HepG2 (cell line): ENCODE measurements around the gene SNX21. TPM values are rescaled to one million over a fixed set of nuclear protein-coding genes. Genes with fewer than 3 reads are reported as not detected.

Source experiments
- ATF7-NPFF ChIP-seq: sonication (generic); formaldehyde crosslinking; IDR thresholded peaks from 2 replicates; pipeline ENCODE4 v1.8.1; 2023; ENCODE audit warnings: mild to moderate bottlenecking, low read depth, missing genetic modification reagents, moderate library complexity
- BATF2 ChIP-seq: sonication (generic); formaldehyde crosslinking; IDR thresholded peaks from 2 replicates; pipeline ENCODE4 v1.8.0; 2022; ENCODE audit warnings: mild to moderate bottlenecking, missing genetic modification reagents, moderate library complexity
- CAMTA2 ChIP-seq: sonication (generic); formaldehyde crosslinking; IDR thresholded peaks from 2 replicates; pipeline ENCODE4 v1.4.0; 2020; ENCODE audit warnings: mild to moderate bottlenecking, missing genetic modification reagents, borderline replicate concordance
- DNMT3B ChIP-seq: conservative IDR thresholded peaks from 2 replicates; pipeline ENCODE4 v1.6.1; 2016; ENCODE audit warnings: missing biosample characterization, control low read depth
- ELF1 ChIP-seq: sonication (generic); formaldehyde crosslinking; IDR thresholded peaks from 2 replicates; pipeline ENCODE4 v1.4.0; 2020; ENCODE audit warnings: missing genetic modification reagents
- HMGXB4 ChIP-seq, 2 experiments: sonication (generic) in 1 of 2; formaldehyde crosslinking in 1 of 2; IDR thresholded peaks; 2 replicates each; pipeline versions ENCODE4 v1.4.0 to v1.6.1; 2018 to 2020; ENCODE audit warnings: missing genetic modification reagents in 2 of 2, borderline replicate concordance in 1 of 2, low read depth in 1 of 2, mild to moderate bottlenecking in 1 of 2, missing biosample characterization in 1 of 2
- HNF1B ChIP-seq: sonication (generic); formaldehyde crosslinking; IDR thresholded peaks from 2 replicates; pipeline ENCODE4 v1.5.1; 2020; ENCODE audit warnings: mild to moderate bottlenecking, moderate library complexity, missing genetic modification reagents
- HNF4A ChIP-seq: sonication (generic); formaldehyde crosslinking; IDR thresholded peaks from 2 replicates; pipeline ENCODE4 v1.4.0; 2020; ENCODE audit warnings: missing genetic modification reagents
- ISX ChIP-seq: sonication (generic); formaldehyde crosslinking; conservative IDR thresholded peaks from 2 replicates; pipeline ENCODE4 v1.5.0; 2020; ENCODE audit warnings: missing genetic modification reagents
- PHF8 ChIP-seq: sonication (generic); formaldehyde crosslinking; IDR thresholded peaks from 2 replicates; pipeline ENCODE4 v1.5.0; 2020; ENCODE audit warnings: missing genetic modification reagents
- POGZ ChIP-seq: sonication (generic); formaldehyde crosslinking; IDR thresholded peaks from 2 replicates; pipeline ENCODE4 v1.4.0; 2020; ENCODE audit warnings: mild to moderate bottlenecking, missing genetic modification reagents
- RAD21 ChIP-seq: fragments of 450-650 bp; formaldehyde crosslinking; IDR thresholded peaks from 2 replicates; pipeline ENCODE4 v1.5.0; 2020; ENCODE audit warnings: mild to moderate bottlenecking
- SALL1 ChIP-seq: sonication (generic); formaldehyde crosslinking; IDR thresholded peaks from 2 replicates; pipeline ENCODE4 v1.8.0; 2022; ENCODE audit warnings: mild to moderate bottlenecking, missing genetic modification reagents
- SOX13 ChIP-seq, 3 experiments: fragments of 450-650 bp in 1 of 3; sonication (generic) in 1 of 3; formaldehyde crosslinking in 1 of 3; IDR thresholded peaks in 2 of 3; conservative IDR thresholded peaks in 1 of 3; 2 replicates each; pipeline versions ENCODE4 v1.5.0 to v1.6.1; 2016 to 2020; ENCODE audit warnings: antibody characterized with exemption in 1 of 3, mild to moderate bottlenecking in 1 of 3, missing compliant biosample characterization in 1 of 3, missing genetic modification reagents in 1 of 3, moderate library complexity in 1 of 3
- SP1 ChIP-seq, 2 experiments: fragments of 450-650 bp in 1 of 2; sonication (generic) in 1 of 2; formaldehyde crosslinking in 1 of 2; IDR thresholded peaks; 2 replicates each; pipeline versions ENCODE4 v1.4.0 to v1.6.1; 2016 to 2020; ENCODE audit warnings: missing genetic modification reagents in 1 of 2
- SRSF9 ChIP-seq: fragments of 200-400 bp; formaldehyde crosslinking; IDR thresholded peaks from 2 replicates; pipeline ENCODE4 v1.6.1; 2018; ENCODE audit warnings: borderline replicate concordance, mild to moderate bottlenecking, low read depth, low read length; ENCODE audit not compliant: insufficient read depth, poor library complexity, severe bottlenecking
- STAG1 ChIP-seq: sonication (generic); formaldehyde crosslinking; IDR thresholded peaks from 2 replicates; pipeline ENCODE4 v1.4.0; 2020; ENCODE audit warnings: missing genetic modification reagents
- UBTF ChIP-seq: sonication (generic); formaldehyde crosslinking; IDR thresholded peaks from 2 replicates; pipeline ENCODE4 v1.4.0; 2020; ENCODE audit warnings: mild to moderate bottlenecking, missing genetic modification reagents
- ZNF10 ChIP-seq: sonication (generic); formaldehyde crosslinking; IDR thresholded peaks from 2 replicates; pipeline ENCODE4 v1.4.0; 2020; ENCODE audit warnings: mild to moderate bottlenecking, low read depth, missing genetic modification reagents, borderline replicate concordance
- ZNF232 ChIP-seq: sonication (generic); formaldehyde crosslinking; IDR thresholded peaks from 2 replicates; pipeline ENCODE4 v1.4.0; 2020; ENCODE audit warnings: missing genetic modification reagents, borderline replicate concordance
- ZNF317 ChIP-seq: sonication (generic); formaldehyde crosslinking; IDR thresholded peaks from 2 replicates; pipeline ENCODE4 v1.5.0; 2020; ENCODE audit warnings: mild to moderate bottlenecking, missing genetic modification reagents
- ZNF451 ChIP-seq: sonication (generic); formaldehyde crosslinking; IDR thresholded peaks from 2 replicates; pipeline ENCODE4 v1.5.0; 2020; ENCODE audit warnings: mild to moderate bottlenecking, missing genetic modification reagents
- ZNF644 ChIP-seq: IDR thresholded peaks from 2 replicates; pipeline ENCODE4 v1.6.1; 2016; ENCODE audit warnings: low read depth
- polyA plus RNA-seq, 8 experiments: library from polyadenylated mRNA; depleted of rRNA in 3 of 8; stranded (reverse) in 7 of 8; unstranded in 1 of 8; fragments of >200 nt; fragmentation: Illumina TruSeq in 4 of 8; extraction: Trizol in 4 of 8; gene quantifications; 2 replicates each; pipeline versions ENCODE4 v1.2.1 to v1.2.3, GENCODE V29; 2011 to 2016; ENCODE audit warnings: low read depth in 4 of 8, missing spikeins in 1 of 8, mixed read lengths in 1 of 8; ENCODE audit not compliant: insufficient read depth in 1 of 8
- total RNA-seq, 5 experiments: library from RNA; depleted of rRNA; stranded (reverse); fragments of >200 nt; fragmentation: Illumina TruSeq; extraction: Trizol; gene quantifications; 2 replicates each; pipeline ENCODE4 v1.2.3, GENCODE V29; 2016; ENCODE audit warnings: low read depth in 1 of 5

The SNX21 gene
- total and polyA plus RNA-seq, 2 of the 13 experiments (the other 11 are each of a cell fraction or from before 2014, with no cell fraction given): 7.7 to 12.8 TPM

GRCh38 chr20:45827030-45827652, 6.5 kb upstream of the SNX21 start, which contains the start of gene TNNC2 (continued):
- TF ChIP-seq HNF1B (CRISPR knock-in tag) (0 out of 2 replicates have a peak, but pooled peaks have one; percentile 40), POGZ (CRISPR knock-in tag) (0 out of 2 replicates have a peak, but pooled peaks have one; percentile 22), STAG1 (CRISPR knock-in tag) (no peak), SOX13 (IDR thresholded peaks at IDR 0.05) (no peak), SOX13 (CRISPR knock-in tag; conservative IDR thresholded peaks at IDR 0.05 in 1 of 2, IDR thresholded peaks at IDR 0.05 in 1 of 2) (no peak), BATF2 (CRISPR knock-in tag) (no peak), ZNF451 (no peak), CAMTA2 (CRISPR knock-in tag) (peak; percentile 75; the same call in 1 of the 2 replicates), HNF4A (CRISPR knock-in tag) (peak; percentile 84), ZNF644 (0 out of 2 replicates have a peak, but pooled peaks have one; percentile 32), ISX (CRISPR knock-in tag) (no peak), SRSF9 (no peak), DNMT3B (no peak), ZNF10 (CRISPR knock-in tag) (no peak), SP1 (IDR thresholded peaks at IDR 0.05) (no peak), SP1 (CRISPR knock-in tag; IDR thresholded peaks at IDR 0.05) (no peak; the same call in 1 of the 2 replicates), ZNF317 (CRISPR knock-in tag) (peak; percentile 46; the same call in 1 of the 2 replicates), ATF7-NPFF (CRISPR knock-in tag) (no peak), ELF1 (CRISPR knock-in tag) (0 out of 2 replicates have a peak, but pooled peaks have one; percentile 1), ZNF232 (CRISPR knock-in tag) (no peak), SALL1 (CRISPR knock-in tag) (peak; percentile 7; the same call in 1 of the 2 replicates), HMGXB4 (CRISPR knock-in tag; IDR thresholded peaks at IDR 0.05; ENCODE audit: borderline replicate concordance in 1 of 2, low read depth in 1 of 2) (no peak), RAD21 (CRISPR knock-in tag) (peak; percentile 1; the same call in 1 of the 2 replicates), PHF8 (CRISPR knock-in tag) (0 out of 2 replicates have a peak, but pooled peaks have one; percentile 7), UBTF (CRISPR knock-in tag) (peak; percentile 43; the same call in 1 of the 2 replicates)
